DOHH2 (cell line): ENCODE results near the gene GUCY1A2.

ENCODE experiments used
- H3F3A ChIP-seq: fragments of 200-600 bp; sonication (generic), shearing (Covaris generic); 2 replicates; pipeline ENCODE4 v1.6.0; 2016; ENCODE audit warnings: antibody characterized with exemption, mild to moderate bottlenecking; ENCODE audit not compliant: control insufficient read depth, insufficient read depth
- H3K27ac ChIP-seq: fragments of 200-600 bp; sonication (generic); 2 replicates; pipeline ENCODE4 v1.5.1; 2014; ENCODE audit warnings: low read depth, mild to moderate bottlenecking, low read length, moderate library complexity
- H3K27me3 ChIP-seq: fragments of 200-600 bp; sonication (generic); 2 replicates; pipeline ENCODE4 v1.6.1; 2014; ENCODE audit warnings: mild to moderate bottlenecking, low read length, mixed read lengths; ENCODE audit not compliant: control insufficient read depth
- H3K36me3 ChIP-seq: fragments of 200-600 bp; sonication (generic); 2 replicates; pipeline ENCODE4 v1.6.1; 2014; ENCODE audit warnings: mild to moderate bottlenecking, low read length, moderate library complexity, mixed read lengths; ENCODE audit not compliant: control insufficient read depth
- H3K4me1 ChIP-seq: fragments of 200-600 bp; sonication (generic); 2 replicates; pipeline ENCODE4 v1.6.1; 2014; ENCODE audit warnings: mild to moderate bottlenecking, low read length, mixed read lengths; ENCODE audit not compliant: control insufficient read depth
- H3K4me2 ChIP-seq: fragments of 200-600 bp; sonication (generic); 2 replicates; pipeline ENCODE4 v1.6.0; 2014; ENCODE audit warnings: mild to moderate bottlenecking, low read length, moderate library complexity
- H3K4me3 ChIP-seq: fragments of 200-600 bp; sonication (generic); 2 replicates; pipeline ENCODE4 v1.5.1; 2014; ENCODE audit warnings: mild to moderate bottlenecking, low read length, mixed read lengths
- H3K79me2 ChIP-seq: fragments of 200-600 bp; sonication (generic); 2 replicates; pipeline ENCODE4 v1.6.1; 2014; ENCODE audit warnings: mild to moderate bottlenecking, low read length, mixed read lengths; ENCODE audit not compliant: control insufficient read depth
- H3K9me2 ChIP-seq: fragments of 200-600 bp; sonication (generic); replicated peaks from 2 replicates; pipeline ENCODE4 v1.6.1; 2014; ENCODE audit warnings: mild to moderate bottlenecking, low read length, mixed read lengths; ENCODE audit not compliant: control insufficient read depth
- H3K9me3 ChIP-seq: fragments of 200-600 bp; sonication (generic); 2 replicates; pipeline ENCODE4 v1.6.1; 2014; ENCODE audit warnings: antibody characterized with exemption, low read length, mixed read lengths; ENCODE audit not compliant: control insufficient read depth, insufficient read depth
- H4K20me1 ChIP-seq: fragments of 200-600 bp; sonication (generic); 2 replicates; pipeline ENCODE4 v1.6.0; 2014; ENCODE audit warnings: low read depth, mild to moderate bottlenecking, antibody characterized with exemption, low read length, moderate library complexity; ENCODE audit not compliant: control insufficient read depth, insufficient read depth
- EZH2phosphoT487 ChIP-seq: fragments of 200-600 bp; sonication (generic); IDR thresholded peaks from 2 replicates; pipeline ENCODE4 v1.6.1; 2017; ENCODE audit warnings: borderline replicate concordance, mild to moderate bottlenecking, antibody characterized with exemption, low read length, moderate library complexity, mixed read lengths
- TF ChIP-seq, protein P1 (sequence below): fragments of 200-600 bp; sonication (generic); IDR thresholded peaks from one replicate; pipeline ENCODE4 v1.5.1; 2014; ENCODE audit warnings: antibody characterized with exemption, mild to moderate bottlenecking, low read depth, low read length; ENCODE audit not compliant: poor library complexity, severe bottlenecking

The GUCY1A2 gene

GRCh38 chr11:106854429-106854828, 163.8 kb downstream of the GUCY1A2 start:
- no peaks in the 10 kb centered on the region for H3F3A ChIP-seq
- H4K20me1 ChIP-seq: no peaks in the 10 kb centered on the region
- H3K9me3 ChIP-seq: no peaks in the 10 kb centered on the region; the same call in 1 of the 2 replicates
- H3K4me1 ChIP-seq: no peaks in the 10 kb centered on the region
- H3K4me2 ChIP-seq: no peak overlapping the region
- H3K36me3 ChIP-seq: no peaks in the 10 kb centered on the region
- no peak overlapping the region for H3K4me3 ChIP-seq
- no peaks in the 10 kb centered on the region for H3K27me3 ChIP-seq
- no peak overlapping the region for H3K27ac ChIP-seq
- no peak for TF ChIP-seq EZH2phosphoT487
- TF ChIP-seq, protein P1, sequence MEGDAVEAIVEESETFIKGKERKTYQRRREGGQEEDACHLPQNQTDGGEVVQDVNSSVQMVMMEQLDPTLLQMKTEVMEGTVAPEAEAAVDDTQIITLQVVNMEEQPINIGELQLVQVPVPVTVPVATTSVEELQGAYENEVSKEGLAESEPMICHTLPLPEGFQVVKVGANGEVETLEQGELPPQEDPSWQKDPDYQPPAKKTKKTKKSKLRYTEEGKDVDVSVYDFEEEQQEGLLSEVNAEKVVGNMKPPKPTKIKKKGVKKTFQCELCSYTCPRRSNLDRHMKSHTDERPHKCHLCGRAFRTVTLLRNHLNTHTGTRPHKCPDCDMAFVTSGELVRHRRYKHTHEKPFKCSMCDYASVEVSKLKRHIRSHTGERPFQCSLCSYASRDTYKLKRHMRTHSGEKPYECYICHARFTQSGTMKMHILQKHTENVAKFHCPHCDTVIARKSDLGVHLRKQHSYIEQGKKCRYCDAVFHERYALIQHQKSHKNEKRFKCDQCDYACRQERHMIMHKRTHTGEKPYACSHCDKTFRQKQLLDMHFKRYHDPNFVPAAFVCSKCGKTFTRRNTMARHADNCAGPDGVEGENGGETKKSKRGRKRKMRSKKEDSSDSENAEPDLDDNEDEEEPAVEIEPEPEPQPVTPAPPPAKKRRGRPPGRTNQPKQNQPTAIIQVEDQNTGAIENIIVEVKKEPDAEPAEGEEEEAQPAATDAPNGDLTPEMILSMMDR: no peak
- no peaks in the 10 kb centered on the region for H3K79me2 ChIP-seq
- no peaks in the 10 kb centered on the region for H3K9me2 ChIP-seq

- Histone ChIP-seq H3K36me3 (no peaks in the 10 kb centered on the region), H3F3A (no peaks in the 10 kb centered on the region), H3K27me3 (no peaks in the 10 kb centered on the region), H3K9me3 (no peaks in the 10 kb centered on the region; the same call in 1 of the 2 replicates), H3K4me1 (no peaks in the 10 kb centered on the region), H3K4me2 (no peak overlapping the region), H4K20me1 (no peaks in the 10 kb centered on the region), H3K4me3 (no peak overlapping the region), H3K9me2 (no peaks in the 10 kb centered on the region), H3K79me2 (no peaks in the 10 kb centered on the region), H3K27ac (no peak overlapping the region)
- TF ChIP-seq EZH2phosphoT487: no peak
- TF ChIP-seq, protein P1: no peak
Observed at GRCh38 chr11:106853850-106854401, 164.3 kb downstream of the GUCY1A2 start.

GRCh38 chr11:106852779-106853178, 165.5 kb downstream of the GUCY1A2 start:
- Histone ChIP-seq H3K9me3 (no peaks in the 10 kb centered on the region; the same call in 1 of the 2 replicates), H3K79me2 (no peaks in the 10 kb centered on the region), H3F3A (no peaks in the 10 kb centered on the region), H3K4me2 (no peak overlapping the region), H4K20me1 (no peaks in the 10 kb centered on the region), H3K27me3 (no peaks in the 10 kb centered on the region), H3K36me3 (no peaks in the 10 kb centered on the region), H3K4me1 (no peaks in the 10 kb centered on the region), H3K4me3 (no peak overlapping the region), H3K9me2 (no peaks in the 10 kb centered on the region), H3K27ac (no peak overlapping the region)
- no peak for TF ChIP-seq EZH2phosphoT487
- TF ChIP-seq, protein P1: no peak

- TF ChIP-seq, protein P1: no peak
- no peak for TF ChIP-seq EZH2phosphoT487
- Histone ChIP-seq H3K4me1 (no peaks in the 10 kb centered on the region), H3K36me3 (no peaks in the 10 kb centered on the region)
Observed at GRCh38 chr11:106848526-106848925, 169.8 kb downstream of the GUCY1A2 start.

More at GRCh38 chr11:106848526-106848925, 169.8 kb downstream of the GUCY1A2 start:
- no peaks in the 10 kb centered on the region for H3K9me2 ChIP-seq
- no peak overlapping the region for H3K27ac ChIP-seq
- H3F3A ChIP-seq: no peaks in the 10 kb centered on the region
- no peaks in the 10 kb centered on the region for H3K9me3 ChIP-seq
- no peaks in the 10 kb centered on the region for H3K27me3 ChIP-seq
- no peak overlapping the region for H3K4me3 ChIP-seq
- no peak overlapping the region for H3K4me2 ChIP-seq
- H4K20me1 ChIP-seq: no peaks in the 10 kb centered on the region
- H3K79me2 ChIP-seq: no peaks in the 10 kb centered on the region
